GM18520 (cell line): Measurements from ENCODE around the gene MT1M.
"Not testable (repeated sequence)": the region's sequence is repeated elsewhere in the genome, so short reads cannot be mapped to it uniquely, and the experiment has no call there.

ENCODE experiments used
- ATAC-seq: cut with Tn5 transposase; IDR thresholded peaks from one replicate; pipeline ENCODE4 v1.9.1; 2021; ENCODE audit not compliant: unreplicated experiment

The MT1M gene

DNA sequence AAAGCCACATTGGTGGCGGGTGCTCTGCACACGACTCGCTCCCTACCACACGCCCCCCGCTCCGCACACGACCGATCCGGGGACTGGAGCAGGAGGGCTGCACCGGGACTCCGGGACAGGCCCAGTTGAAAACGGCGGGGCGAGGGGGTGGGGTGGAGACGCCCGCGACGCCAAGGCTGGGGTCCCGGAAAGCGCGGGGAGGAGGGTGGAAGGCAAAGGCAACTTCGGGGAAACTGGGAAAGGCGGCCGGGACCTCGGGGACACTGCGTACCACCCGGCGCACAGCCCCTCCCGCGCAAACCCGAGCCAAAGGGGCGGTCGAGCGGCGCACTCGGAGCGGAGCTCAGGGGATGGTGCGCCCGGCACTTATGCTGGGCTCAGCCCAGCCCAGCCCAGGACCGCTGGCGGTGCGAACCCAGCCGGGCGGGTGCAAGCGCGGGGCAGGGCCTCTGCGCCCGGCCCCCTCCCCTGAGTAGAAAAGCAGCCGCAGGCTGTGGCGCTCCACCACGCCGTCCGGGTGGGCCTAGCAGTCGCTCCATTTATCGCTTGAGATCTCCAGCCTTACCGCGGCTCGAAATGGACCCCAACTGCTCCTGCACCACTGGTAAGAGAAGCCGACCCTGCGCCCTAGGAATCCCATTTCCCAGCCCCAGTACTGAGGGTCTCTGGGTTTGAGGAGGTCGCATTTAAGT is at the start of gene MT1M:
Gene MT1M (plus strand): TSS at position 504 of the 692 bp plus-strand sequence. CDS start 73 bp downstream, at position 577.
- ATAC-seq: no peak

DNA sequence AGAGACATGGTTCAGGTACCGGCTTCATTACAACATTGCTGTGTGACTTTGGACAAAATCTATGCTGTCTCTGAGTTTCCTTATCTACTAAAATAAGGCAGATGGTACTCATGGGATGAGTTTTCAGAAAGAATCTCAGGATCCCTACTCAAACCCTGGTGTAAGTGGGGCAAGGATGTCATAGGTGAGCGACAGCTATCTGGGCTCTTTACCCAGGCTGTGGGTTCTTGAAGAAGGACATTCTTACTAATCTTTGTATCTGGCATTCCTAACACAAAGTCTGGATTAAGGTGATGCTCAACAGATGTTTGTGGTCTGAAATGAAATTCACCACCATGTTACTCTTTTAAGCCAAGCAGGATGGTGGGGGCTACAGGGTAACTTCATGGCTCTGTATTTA is 49.5 kb upstream of the MT1M start:
- ATAC-seq: not testable (repeated sequence)

- no peak for ATAC-seq
These were observed 48.9 kb upstream of the MT1M start for GRCh38 chr16:56583351-56584168.

DNA sequence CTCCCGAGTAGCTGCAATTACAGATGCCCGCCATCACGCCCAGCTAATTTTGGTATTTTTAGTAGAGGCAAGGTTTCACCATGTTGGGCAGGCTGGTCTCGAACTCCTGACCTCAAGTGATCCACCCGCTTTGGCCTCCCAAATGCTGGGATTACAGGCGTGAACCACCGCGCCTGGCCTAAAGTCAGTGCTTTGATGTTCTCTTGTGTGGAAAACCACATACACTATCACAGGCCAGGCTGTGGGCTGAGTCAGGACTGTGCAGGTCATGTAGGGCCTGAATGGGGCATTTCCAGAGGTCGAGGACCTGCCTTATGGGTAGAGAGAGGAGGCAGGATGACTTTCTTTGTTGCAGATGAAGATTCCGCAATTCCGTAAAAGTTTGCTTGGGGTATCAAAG is 48.2 kb upstream of the MT1M start:
- ATAC-seq: no peak

DNA sequence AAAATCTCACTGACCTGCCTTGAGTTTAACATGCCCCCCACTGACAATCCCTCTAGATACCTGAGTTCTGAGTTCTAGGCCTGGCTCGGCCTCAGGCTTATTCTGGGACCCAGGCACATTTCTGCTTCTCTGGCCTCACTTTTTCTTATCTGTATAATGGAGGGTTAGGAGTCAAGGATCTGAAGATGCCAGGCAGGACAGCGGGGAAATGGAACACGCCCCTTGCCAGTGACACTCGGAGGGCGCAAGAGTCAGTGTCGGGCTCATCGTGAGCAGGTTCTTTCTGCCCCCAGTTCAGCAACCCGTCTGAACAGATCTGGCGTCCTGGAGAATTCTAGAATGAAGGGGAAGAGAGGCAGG is 43.7 kb upstream of the MT1M start:
- ATAC-seq: no peak

- ATAC-seq: no peak
These were observed 43.1 kb upstream of the MT1M start, which contains the start of gene MT3 for GRCh38 chr16:56589141-56590039. Gene MT3, plus strand, starts transcription at chr16:56589528. Its CDS starts 63 bp downstream, at chr16:56589591.

DNA sequence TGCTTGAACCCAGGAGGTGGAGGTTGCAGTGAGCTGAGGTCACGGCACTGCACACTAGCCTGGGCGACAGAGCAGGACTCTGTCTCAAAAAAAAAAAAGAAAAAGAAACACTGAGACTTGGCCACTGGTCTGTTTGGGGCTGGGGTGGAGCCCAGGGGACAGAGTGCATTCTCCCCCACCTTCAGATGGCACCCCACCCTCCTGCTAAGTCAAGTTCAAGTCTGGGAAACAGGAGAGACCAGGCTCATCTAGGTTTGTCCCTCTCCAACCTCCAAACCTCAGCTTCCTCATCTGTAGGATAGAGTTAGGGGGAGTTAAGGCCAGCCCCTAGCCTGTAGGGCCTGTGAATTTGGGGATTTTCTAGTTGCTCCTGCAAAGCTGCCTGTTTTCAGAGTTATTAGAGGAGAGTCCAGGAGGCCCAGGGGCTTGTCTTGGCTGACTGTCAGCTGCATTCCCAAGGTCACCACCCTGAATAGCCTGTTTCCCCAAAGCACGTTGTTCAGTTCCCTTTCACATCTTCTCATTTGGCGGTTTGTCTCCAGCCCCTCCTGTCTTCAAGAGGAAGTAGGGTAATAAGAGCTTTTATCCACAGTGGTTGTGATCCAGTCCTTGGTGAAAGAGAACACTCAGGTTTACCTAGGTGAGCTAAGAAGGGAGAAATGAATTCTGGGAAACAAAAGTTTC is 40.9 kb upstream of the MT1M start:
- no peak for ATAC-seq

GRCh38 chr16:56593573-56594291 is 38.7 kb upstream of the MT1M start:
- ATAC-seq: no peak

DNA sequence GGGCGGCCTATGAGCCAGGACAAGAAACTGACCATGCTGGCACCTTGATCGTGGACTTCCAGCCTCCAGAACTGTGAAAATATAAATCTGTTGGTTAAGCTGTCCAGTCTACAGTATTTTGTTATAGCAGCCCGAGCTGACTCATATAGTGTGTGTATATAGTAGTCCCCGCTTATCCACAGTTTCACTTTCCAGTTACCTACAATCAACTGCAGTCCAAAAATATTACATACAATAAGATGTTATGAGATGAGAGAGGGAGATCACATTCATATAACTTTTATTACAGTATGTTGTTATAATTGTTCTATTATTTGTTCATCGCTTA is 38.2 kb upstream of the MT1M start:
- no peak for ATAC-seq

DNA sequence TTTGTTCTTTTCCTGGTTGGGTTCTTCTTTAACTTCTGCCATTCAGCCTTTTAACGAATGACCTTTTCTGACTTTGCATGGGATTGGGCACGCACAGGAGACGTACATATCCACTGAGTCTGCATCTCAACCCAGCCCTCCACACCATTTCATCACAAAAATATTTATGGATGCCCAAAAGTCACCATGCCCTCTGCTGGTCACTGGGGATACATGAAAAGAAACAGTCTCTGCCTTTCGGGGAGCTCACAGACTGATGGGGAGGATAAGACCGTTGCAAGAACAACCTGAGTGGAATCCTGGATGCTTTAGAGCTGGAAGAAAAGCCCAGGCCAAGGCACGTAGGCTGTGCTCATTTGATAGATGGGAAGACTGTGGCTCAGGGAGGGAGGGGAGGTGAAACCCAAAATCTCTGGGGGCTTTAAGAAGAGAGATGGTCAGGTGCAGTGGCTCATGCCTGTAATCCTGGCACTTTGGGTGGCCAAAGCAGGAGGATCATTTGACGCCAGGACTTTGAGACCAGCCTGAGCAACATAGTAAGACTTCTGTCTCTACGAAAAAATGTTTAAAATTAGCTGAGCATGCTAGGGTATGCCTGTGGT is 32.0 kb upstream of the MT1M start:
- ATAC-seq: no peak

DNA sequence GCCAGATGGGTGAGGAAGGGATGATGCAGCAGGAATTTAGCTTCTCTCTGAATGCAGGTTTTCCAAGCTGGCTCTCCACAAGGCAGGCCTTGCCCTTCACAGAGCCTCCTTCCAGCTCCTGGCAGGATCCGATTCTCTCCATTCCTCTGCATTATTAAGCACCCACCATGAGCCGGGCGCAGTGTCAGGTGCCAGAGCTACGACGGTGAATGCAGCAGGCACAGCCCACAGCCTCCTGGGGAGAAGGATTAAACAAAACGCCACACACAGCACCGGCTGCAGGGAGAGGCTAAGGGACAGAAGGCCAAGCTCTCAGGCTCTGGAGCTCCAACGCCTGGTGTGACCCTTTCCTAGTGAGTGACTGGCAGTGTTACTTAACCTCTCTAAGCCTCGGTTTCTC is 31.1 kb upstream of the MT1M start:
- no peak for ATAC-seq

GRCh38 chr16:56603589-56603988 is 28.9 kb upstream of the MT1M start:
- ATAC-seq: no peak

DNA sequence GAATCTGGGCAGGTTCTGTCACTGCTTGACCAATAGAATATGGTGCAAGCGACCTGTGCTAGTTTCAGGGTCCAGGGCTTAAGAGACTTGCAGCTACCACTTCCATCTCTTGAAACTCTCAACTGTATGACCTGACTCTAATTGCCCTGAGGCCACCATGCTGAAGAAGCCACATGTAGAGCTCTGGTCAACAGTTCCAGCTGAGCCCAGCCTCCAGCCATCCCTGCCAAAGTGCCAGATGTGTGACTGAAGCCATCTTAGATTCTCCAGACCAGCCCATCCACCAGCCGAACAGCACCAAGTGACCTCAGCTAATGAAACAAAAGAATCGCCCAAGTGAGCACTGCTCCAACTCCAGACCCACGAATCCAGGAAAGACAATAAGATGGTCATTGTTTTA is 27.5 kb upstream of the MT1M start:
- no peak for ATAC-seq

DNA sequence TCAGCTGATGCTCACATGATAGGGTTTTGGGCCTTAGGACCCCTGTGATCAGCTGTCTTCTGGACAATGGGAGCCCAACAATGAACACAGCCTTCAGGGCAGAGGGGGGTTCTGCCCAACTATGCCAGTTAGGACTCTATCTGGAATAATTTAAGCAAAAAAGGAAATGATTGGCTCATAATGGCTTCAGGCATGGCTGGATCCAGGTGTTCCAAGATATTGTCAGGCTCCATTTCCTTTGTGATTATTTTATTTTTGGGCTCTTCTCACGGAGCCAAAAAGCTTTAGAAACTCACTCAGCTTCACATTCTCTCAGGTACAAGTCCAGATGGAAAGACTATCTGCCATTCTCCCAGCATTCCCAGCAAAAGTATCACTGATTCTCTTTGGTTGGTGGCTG is 27.0 kb upstream of the MT1M start:
- no peak for ATAC-seq

GRCh38 chr16:56606071-56606475 is 26.4 kb upstream of the MT1M start:
- no peak for ATAC-seq

DNA sequence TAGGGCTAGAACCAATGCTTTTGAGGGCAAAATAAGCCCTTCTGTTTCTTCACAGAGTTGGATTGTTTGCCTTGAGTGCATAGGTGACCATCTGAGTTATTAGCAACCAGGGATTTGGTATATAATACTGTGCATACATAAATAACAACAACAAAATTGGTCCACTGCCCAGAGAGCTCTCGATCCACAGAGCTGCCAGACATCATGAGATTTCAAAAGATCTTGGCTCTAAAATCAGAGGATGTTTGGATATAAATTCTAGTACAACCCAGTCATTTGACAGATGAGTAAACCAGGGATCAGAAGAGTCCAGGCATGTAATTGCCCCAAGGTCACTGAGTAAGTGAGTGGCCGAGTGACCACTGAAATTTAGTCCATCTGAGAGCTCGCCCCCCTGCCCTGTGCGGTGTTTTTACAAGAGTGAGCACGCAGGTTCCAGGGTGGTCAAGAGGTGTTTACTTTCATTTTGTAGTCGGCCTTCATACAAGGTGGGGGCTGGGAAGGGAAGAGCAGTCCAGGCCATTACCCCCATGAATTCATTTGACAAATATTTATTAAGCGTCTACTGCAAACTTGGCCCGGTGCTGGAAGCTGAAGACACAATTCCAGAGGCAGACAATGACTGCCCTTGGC is 25.9 kb upstream of the MT1M start:
- no peak for ATAC-seq

DNA sequence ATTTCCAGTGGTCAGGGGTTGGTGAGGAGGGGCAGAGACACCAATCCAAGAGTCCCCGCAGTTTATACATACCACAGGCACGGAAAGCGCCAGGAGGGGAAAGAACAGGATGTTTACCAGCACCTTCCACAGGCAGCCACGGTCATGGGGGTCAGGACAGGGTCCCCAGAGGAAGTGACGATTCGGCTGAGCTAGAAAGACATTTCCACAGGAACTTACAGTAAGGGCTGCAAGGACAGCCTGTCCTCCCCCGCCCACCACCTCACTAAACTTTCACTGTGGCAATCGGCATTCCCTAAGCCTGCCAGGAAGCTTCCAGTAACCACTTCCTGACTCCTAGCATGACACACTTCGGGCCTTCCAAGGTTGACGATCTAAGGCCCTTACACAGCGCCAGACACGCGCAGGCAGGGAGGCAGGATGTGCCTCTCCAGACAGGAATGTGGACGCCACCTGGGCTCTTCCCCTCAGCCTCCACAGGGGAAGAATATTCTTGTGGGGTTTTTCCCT is 25.3 kb upstream of the MT1M start:
- no peak for ATAC-seq

GRCh38 chr16:56607675-56608042 is 24.8 kb upstream of the MT1M start:
- no peak for ATAC-seq
